H1 (cell line): Measurements from ENCODE around the gene METTL25B. TPM values are rescaled to one million over a fixed set of nuclear protein-coding genes. Genes with fewer than 3 reads are reported as not detected.

ENCODE experiments used
- HDAC2 ChIP-seq, 2 experiments: fragments of 300-600 bp in 1 of 2; sonication (generic) in 1 of 2; IDR thresholded peaks; 2 replicates each; pipeline ENCODE4 v1.6.1; 2011 to 2012; ENCODE audit warnings: low read depth in 2 of 2, low read length in 2 of 2, mild to moderate bottlenecking in 2 of 2, moderate library complexity in 2 of 2, borderline replicate concordance in 1 of 2, inconsistent platforms in 1 of 2
- KDM1A ChIP-seq: fragments of 200-600, 300-600 bp; sonication (generic); IDR thresholded peaks from 2 replicates; pipeline ENCODE4 v1.7.1; 2016; ENCODE audit warnings: mild to moderate bottlenecking, low read length, borderline replicate concordance
- NANOG ChIP-seq: IDR thresholded peaks from 2 replicates; pipeline ENCODE4 v1.6.1; 2011; ENCODE audit warnings: low read length, low read depth, mild to moderate bottlenecking, inconsistent platforms; ENCODE audit not compliant: insufficient read depth, poor library complexity, severe bottlenecking
- POLR2A ChIP-seq, 2 experiments: IDR thresholded peaks; 1 replicate in 1 of 2; 2 replicates in 1 of 2; pipeline ENCODE4 v1.6.1; 2011; ENCODE audit warnings: low read depth in 2 of 2, low read length in 2 of 2, mild to moderate bottlenecking in 2 of 2; ENCODE audit errors: control extremely low read depth in 1 of 2
- POLR2AphosphoS5 ChIP-seq: IDR thresholded peaks from 2 replicates; pipeline ENCODE4 v1.6.1; 2011; ENCODE audit warnings: low read depth, low read length
- SIX5 ChIP-seq: IDR thresholded peaks from 2 replicates; pipeline ENCODE4 v1.6.1; 2011; ENCODE audit warnings: mild to moderate bottlenecking, low read depth, low read length
- SP1 ChIP-seq: IDR thresholded peaks from 2 replicates; pipeline ENCODE4 v1.6.1; 2011; ENCODE audit warnings: low read depth, low read length
- TAF1 ChIP-seq: IDR thresholded peaks from 2 replicates; pipeline ENCODE4 v1.6.1; 2011; ENCODE audit warnings: mild to moderate bottlenecking, low read depth, low read length
- TAF7 ChIP-seq: optimal IDR thresholded peaks from 2 replicates; pipeline ENCODE3; 2011; ENCODE audit warnings: low read depth, mild to moderate bottlenecking, inconsistent platforms, low read length, moderate library complexity, borderline replicate concordance
- TCF12 ChIP-seq: IDR thresholded peaks from 2 replicates; pipeline ENCODE4 v1.6.1; 2011; ENCODE audit warnings: low read depth, mild to moderate bottlenecking, low read length
- polyA plus RNA-seq, 7 experiments: library from polyadenylated mRNA; depleted of rRNA in 3 of 7; stranded (reverse) in 5 of 7; unstranded in 2 of 7; fragments of >200 nt in 5 of 7; fragments of 200-250 nt in 2 of 7; gene quantifications; 1 replicate in 5 of 7; 2 replicates in 1 of 7; 4 replicates in 1 of 7; pipeline versions ENCODE4 v1.2.1 to v1.2.3, GENCODE V29; 2011 to 2013; ENCODE audit warnings: missing spikeins in 2 of 7, mixed read lengths in 2 of 7
- total RNA-seq: library from RNA; stranded (reverse); fragmentation: NEBNext Ultra II Directional; extraction: Animal tissue kit (Norgen Biotek cat#: 25700); gene quantifications from 2 replicates; pipeline ENCODE4 v1.2.1, GENCODE V29; 2021
- TF ChIP-seq, protein P1 (sequence below): fragments of 300-600 bp; sonication (generic); IDR thresholded peaks from 2 replicates; pipeline ENCODE4 v1.7.1; 2012; ENCODE audit warnings: low read length, moderate library complexity, mild to moderate bottlenecking, inconsistent platforms; ENCODE audit not compliant: insufficient replicate concordance

Gene METTL25B
- total and polyA plus RNA-seq, 2 of the 8 experiments (the other 6 are each of a cell fraction or from before 2014, with no cell fraction given), result 28.4 to 30.1 TPM

DNA sequence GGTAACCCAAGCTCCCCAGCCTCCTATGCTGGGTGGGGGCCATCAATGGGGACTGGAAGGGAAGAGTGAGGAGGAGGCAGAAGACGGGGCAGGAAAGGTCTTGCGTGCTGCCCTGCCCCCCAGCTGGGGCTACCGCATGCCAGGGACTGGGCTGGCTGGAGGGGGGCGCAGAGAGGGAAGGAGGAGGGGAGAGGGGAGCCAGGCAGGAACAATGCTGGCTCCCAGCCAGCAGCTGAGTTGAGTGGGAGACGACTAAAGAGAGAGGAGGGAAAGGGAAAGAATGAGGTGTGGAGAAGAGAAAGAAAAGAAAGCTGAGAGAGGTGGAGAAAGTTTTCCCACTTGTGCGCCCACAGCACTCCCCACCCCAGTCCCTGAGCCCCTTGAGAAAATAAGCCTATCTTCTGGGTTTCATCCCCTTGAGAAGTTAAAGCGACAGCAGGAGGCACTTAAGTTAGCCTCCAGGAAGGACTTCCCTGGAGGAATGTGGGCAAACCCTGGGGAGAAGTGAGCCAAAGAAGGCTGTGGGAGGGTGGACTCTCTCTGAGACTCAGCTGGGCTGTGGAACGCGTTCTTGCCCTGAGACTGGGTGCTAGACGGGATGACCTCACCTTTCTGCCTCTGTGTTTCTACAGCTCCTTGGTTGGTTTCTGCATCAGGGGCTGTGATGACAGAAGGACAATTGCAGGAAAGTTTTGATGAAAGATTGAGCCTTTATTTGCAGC lies 38.2 kb upstream of the METTL25B start (continued):
- TF ChIP-seq, protein P1, sequence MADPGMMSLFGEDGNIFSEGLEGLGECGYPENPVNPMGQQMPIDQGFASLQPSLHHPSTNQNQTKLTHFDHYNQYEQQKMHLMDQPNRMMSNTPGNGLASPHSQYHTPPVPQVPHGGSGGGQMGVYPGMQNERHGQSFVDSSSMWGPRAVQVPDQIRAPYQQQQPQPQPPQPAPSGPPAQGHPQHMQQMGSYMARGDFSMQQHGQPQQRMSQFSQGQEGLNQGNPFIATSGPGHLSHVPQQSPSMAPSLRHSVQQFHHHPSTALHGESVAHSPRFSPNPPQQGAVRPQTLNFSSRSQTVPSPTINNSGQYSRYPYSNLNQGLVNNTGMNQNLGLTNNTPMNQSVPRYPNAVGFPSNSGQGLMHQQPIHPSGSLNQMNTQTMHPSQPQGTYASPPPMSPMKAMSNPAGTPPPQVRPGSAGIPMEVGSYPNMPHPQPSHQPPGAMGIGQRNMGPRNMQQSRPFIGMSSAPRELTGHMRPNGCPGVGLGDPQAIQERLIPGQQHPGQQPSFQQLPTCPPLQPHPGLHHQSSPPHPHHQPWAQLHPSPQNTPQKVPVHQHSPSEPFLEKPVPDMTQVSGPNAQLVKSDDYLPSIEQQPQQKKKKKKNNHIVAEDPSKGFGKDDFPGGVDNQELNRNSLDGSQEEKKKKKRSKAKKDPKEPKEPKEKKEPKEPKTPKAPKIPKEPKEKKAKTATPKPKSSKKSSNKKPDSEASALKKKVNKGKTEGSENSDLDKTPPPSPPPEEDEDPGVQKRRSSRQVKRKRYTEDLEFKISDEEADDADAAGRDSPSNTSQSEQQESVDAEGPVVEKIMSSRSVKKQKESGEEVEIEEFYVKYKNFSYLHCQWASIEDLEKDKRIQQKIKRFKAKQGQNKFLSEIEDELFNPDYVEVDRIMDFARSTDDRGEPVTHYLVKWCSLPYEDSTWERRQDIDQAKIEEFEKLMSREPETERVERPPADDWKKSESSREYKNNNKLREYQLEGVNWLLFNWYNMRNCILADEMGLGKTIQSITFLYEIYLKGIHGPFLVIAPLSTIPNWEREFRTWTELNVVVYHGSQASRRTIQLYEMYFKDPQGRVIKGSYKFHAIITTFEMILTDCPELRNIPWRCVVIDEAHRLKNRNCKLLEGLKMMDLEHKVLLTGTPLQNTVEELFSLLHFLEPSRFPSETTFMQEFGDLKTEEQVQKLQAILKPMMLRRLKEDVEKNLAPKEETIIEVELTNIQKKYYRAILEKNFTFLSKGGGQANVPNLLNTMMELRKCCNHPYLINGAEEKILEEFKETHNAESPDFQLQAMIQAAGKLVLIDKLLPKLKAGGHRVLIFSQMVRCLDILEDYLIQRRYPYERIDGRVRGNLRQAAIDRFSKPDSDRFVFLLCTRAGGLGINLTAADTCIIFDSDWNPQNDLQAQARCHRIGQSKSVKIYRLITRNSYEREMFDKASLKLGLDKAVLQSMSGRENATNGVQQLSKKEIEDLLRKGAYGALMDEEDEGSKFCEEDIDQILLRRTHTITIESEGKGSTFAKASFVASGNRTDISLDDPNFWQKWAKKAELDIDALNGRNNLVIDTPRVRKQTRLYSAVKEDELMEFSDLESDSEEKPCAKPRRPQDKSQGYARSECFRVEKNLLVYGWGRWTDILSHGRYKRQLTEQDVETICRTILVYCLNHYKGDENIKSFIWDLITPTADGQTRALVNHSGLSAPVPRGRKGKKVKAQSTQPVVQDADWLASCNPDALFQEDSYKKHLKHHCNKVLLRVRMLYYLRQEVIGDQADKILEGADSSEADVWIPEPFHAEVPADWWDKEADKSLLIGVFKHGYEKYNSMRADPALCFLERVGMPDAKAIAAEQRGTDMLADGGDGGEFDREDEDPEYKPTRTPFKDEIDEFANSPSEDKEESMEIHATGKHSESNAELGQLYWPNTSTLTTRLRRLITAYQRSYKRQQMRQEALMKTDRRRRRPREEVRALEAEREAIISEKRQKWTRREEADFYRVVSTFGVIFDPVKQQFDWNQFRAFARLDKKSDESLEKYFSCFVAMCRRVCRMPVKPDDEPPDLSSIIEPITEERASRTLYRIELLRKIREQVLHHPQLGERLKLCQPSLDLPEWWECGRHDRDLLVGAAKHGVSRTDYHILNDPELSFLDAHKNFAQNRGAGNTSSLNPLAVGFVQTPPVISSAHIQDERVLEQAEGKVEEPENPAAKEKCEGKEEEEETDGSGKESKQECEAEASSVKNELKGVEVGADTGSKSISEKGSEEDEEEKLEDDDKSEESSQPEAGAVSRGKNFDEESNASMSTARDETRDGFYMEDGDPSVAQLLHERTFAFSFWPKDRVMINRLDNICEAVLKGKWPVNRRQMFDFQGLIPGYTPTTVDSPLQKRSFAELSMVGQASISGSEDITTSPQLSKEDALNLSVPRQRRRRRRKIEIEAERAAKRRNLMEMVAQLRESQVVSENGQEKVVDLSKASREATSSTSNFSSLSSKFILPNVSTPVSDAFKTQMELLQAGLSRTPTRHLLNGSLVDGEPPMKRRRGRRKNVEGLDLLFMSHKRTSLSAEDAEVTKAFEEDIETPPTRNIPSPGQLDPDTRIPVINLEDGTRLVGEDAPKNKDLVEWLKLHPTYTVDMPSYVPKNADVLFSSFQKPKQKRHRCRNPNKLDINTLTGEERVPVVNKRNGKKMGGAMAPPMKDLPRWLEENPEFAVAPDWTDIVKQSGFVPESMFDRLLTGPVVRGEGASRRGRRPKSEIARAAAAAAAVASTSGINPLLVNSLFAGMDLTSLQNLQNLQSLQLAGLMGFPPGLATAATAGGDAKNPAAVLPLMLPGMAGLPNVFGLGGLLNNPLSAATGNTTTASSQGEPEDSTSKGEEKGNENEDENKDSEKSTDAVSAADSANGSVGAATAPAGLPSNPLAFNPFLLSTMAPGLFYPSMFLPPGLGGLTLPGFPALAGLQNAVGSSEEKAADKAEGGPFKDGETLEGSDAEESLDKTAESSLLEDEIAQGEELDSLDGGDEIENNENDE, result no peak
- peak in 1 of 2 experiments; percentile 99; a peak in 2 of 4 replicates for TF ChIP-seq HDAC2 (IDR thresholded peaks at IDR 0.05; ENCODE audit: borderline replicate concordance in 1 of 2, low read depth in 2 of 2, low read length in 2 of 2)
- TF ChIP-seq TAF1, result 0 out of 2 replicates have a peak, but pooled peaks have one; percentile 10
- no peak for TF ChIP-seq POLR2A (IDR thresholded peaks at IDR 0.05; ENCODE audit: control extremely low read depth in 1 of 2, low read depth in 2 of 2, low read length in 2 of 2)
- TF ChIP-seq NANOG, result no peak
- TF ChIP-seq TAF7, result no peak
- no peak for TF ChIP-seq SIX5
- TF ChIP-seq KDM1A, result peak; percentile 100
- TF ChIP-seq SP1, result no peak
- TF ChIP-seq POLR2AphosphoS5, result no peak
- no peak for TF ChIP-seq TCF12
